Neutrophil (primary cell): ENCODE measurements around the gene ARNT2.

Source experiments
- H3K27ac ChIP-seq: fragments of 200-600 bp; sonication (generic); 2 replicates; pipeline ENCODE4 v1.5.1; 2016; ENCODE audit warnings: mild to moderate bottlenecking, moderate library complexity
- H3K27me3 ChIP-seq: fragments of 200-600 bp; sonication (generic); 2 replicates; pipeline ENCODE4 v1.6.0; 2016; ENCODE audit warnings: mild to moderate bottlenecking
- H3K36me3 ChIP-seq: fragments of 200-600 bp; sonication (generic); 2 replicates; pipeline ENCODE4 v1.5.1; 2017
- H3K4me1 ChIP-seq, 2 experiments: fragments of 200-600 bp in 1 of 2; sonication (generic) in 1 of 2; 1 replicate in 1 of 2; 2 replicates in 1 of 2; pipeline versions ENCODE4 v1.5.1 to v1.6.1; 2013 to 2016; ENCODE audit warnings: low read depth in 1 of 2, low read length in 1 of 2, mild to moderate bottlenecking in 1 of 2, moderate library complexity in 1 of 2; ENCODE audit not compliant: control insufficient read depth in 1 of 2, insufficient read depth in 1 of 2
- H3K4me3 ChIP-seq, 2 experiments: fragments of 200-600 bp in 1 of 2; sonication (generic) in 1 of 2; 1 replicate in 1 of 2; 2 replicates in 1 of 2; pipeline ENCODE4 v1.5.1; 2013 to 2016; ENCODE audit warnings: low read depth in 1 of 2, low read length in 1 of 2, mild to moderate bottlenecking in 1 of 2, moderate library complexity in 1 of 2
- H3K9me3 ChIP-seq: fragments of 200-600 bp; sonication (generic); 2 replicates; pipeline ENCODE4 v1.5.1; 2016
- CTCF ChIP-seq: fragments of 200-600 bp; sonication (generic); IDR thresholded peaks from 2 replicates; pipeline ENCODE4 v1.5.1; 2016; ENCODE audit warnings: antibody characterized with exemption

Gene ARNT2

GRCh38 chr15:80399508-80399907 is 4.7 kb upstream of the ARNT2 start:
- peaks cover 98% of the 10 kb centered on the region for H3K27me3 ChIP-seq
- no peak for TF ChIP-seq CTCF
- H3K36me3 ChIP-seq: no peaks in the 10 kb centered on the region

GRCh38 chr15:80401456-80401855 is 2.7 kb upstream of the ARNT2 start:
- TF ChIP-seq CTCF: no peak
- Histone ChIP-seq H3K9me3 (no peaks in the 10 kb centered on the region), H3K27ac (no peak overlapping the region), H3K27me3 (peaks cover 98% of the 10 kb centered on the region), H3K36me3 (no peaks in the 10 kb centered on the region), H3K4me1 (peaks cover 4 to 21% of the 10 kb centered on the region in 2 experiments), H3K4me3 (no peak overlapping the region)

More at GRCh38 chr15:80399508-80399907, 4.7 kb upstream of the ARNT2 start:
- Histone ChIP-seq H3K4me1 (peaks cover 0 to 13% of the 10 kb centered on the region in 2 experiments), H3K4me3 (no peak overlapping the region), H3K9me3 (no peaks in the 10 kb centered on the region), H3K27ac (no peak overlapping the region)

- peaks cover 4 to 21% of the 10 kb centered on the region in 2 experiments for H3K4me1 ChIP-seq
- peaks cover 98% of the 10 kb centered on the region for H3K27me3 ChIP-seq
- H3K27ac ChIP-seq: no peak overlapping the region
- H3K36me3 ChIP-seq: no peaks in the 10 kb centered on the region
- TF ChIP-seq CTCF: no peak
- H3K4me3 ChIP-seq: no peak overlapping the region
- H3K9me3 ChIP-seq: no peaks in the 10 kb centered on the region
Observed at GRCh38 chr15:80402339-80402738, 1.8 kb upstream of the ARNT2 start.

- Histone ChIP-seq H3K27me3 (peaks cover 98% of the 10 kb centered on the region), H3K36me3 (no peaks in the 10 kb centered on the region), H3K9me3 (no peaks in the 10 kb centered on the region), H3K4me3 (no peak overlapping the region), H3K4me1 (peaks cover 4 to 21% of the 10 kb centered on the region in 2 experiments), H3K27ac (no peak overlapping the region)
- TF ChIP-seq CTCF: no peak
Observed at GRCh38 chr15:80403712-80404056, 498 bp upstream of the ARNT2 start.

GRCh38 chr15:80404761-80405553 is 775 bp downstream of the ARNT2 start:
- H3K4me1 ChIP-seq: peaks cover 4 to 21% of the 10 kb centered on the region in 2 experiments
- H3K9me3 ChIP-seq: no peaks in the 10 kb centered on the region
- H3K4me3 ChIP-seq: no peak overlapping the region
- no peaks in the 10 kb centered on the region for H3K36me3 ChIP-seq
- no peak for TF ChIP-seq CTCF
- H3K27me3 ChIP-seq: peaks cover 100% of the 10 kb centered on the region
- H3K27ac ChIP-seq: no peak overlapping the region
